Thymus (tissue), 11 donors: Measurements from ENCODE around the gene GPR176. TPM values are rescaled to one million over a fixed set of nuclear protein-coding genes. Genes with fewer than 3 reads are reported as not detected.

Experiments
- DNase-seq, 9 donors: peaks; one replicate each; pipeline ENCODE4 v3.0.0-alpha.2; 2013; ENCODE audit warnings: low spot score in 9 of 9, low read depth in 6 of 9, missing footprints in 1 of 9
- H3K27ac ChIP-seq, 2 donors: one replicate each; pipeline ENCODE4 v1.5.1; 2013; ENCODE audit warnings: control low read depth in 1 of 2, low read depth in 1 of 2, low read length in 1 of 2, mild to moderate bottlenecking in 1 of 2, moderate library complexity in 1 of 2
- H3K27me3 ChIP-seq, 2 donors: one replicate each; pipeline ENCODE4 v1.5.1; 2013; ENCODE audit warnings: low read length in 1 of 2; ENCODE audit not compliant: control insufficient read depth in 2 of 2, insufficient read depth in 1 of 2
- H3K36me3 ChIP-seq, 2 donors: one replicate each; pipeline ENCODE4 v1.5.1; 2013; ENCODE audit warnings: low read length in 1 of 2, mild to moderate bottlenecking in 1 of 2, moderate library complexity in 1 of 2; ENCODE audit not compliant: control insufficient read depth in 2 of 2, insufficient read depth in 2 of 2
- H3K4me1 ChIP-seq, 2 donors: one replicate each; pipeline ENCODE4 v1.5.1; 2013; ENCODE audit warnings: low read length in 2 of 2; ENCODE audit not compliant: control insufficient read depth in 2 of 2, insufficient read depth in 2 of 2
- H3K4me3 ChIP-seq, 2 donors: one replicate each; pipeline ENCODE4 v1.5.1; 2013; ENCODE audit warnings: low read length in 2 of 2, control low read depth in 1 of 2, mild to moderate bottlenecking in 1 of 2
- H3K9me3 ChIP-seq, 2 donors: one replicate each; pipeline ENCODE4 v1.5.1; 2013; ENCODE audit warnings: low read length in 1 of 2, mild to moderate bottlenecking in 1 of 2; ENCODE audit not compliant: control insufficient read depth in 2 of 2, insufficient read depth in 1 of 2
- WGBS: extraction: QIAGEN DNeasy Blood & Tissue Kit; methylation state at CpG from one replicate; pipeline ENCODE4 v1.1.7; 2013; 5-methylcytosine and 5-hydroxymethylcytosine counted together
- polyA plus RNA-seq: library from polyadenylated mRNA; stranded (reverse); fragments of 200-250 nt; gene quantifications from one replicate; pipeline ENCODE4 v1.2.3, GENCODE V29; 2013
- total RNA-seq: library from RNA; stranded (reverse); fragments of 120-200 nt; gene quantifications from one replicate; pipeline ENCODE4 v1.2.4, GENCODE V29; 2013
- donor health status: healthy.

Gene GPR176
- total and polyA plus RNA-seq, 2 donors, result 2.9 to 3.5 TPM

- Histone ChIP-seq H3K4me1 (no peaks in the 10 kb centered on the region), H3K27me3 (no peaks in the 10 kb centered on the region), H3K27ac (no peak overlapping the region), H3K9me3 (no peaks in the 10 kb centered on the region), H3K4me3 (no peak overlapping the region), H3K36me3 (no peaks in the 10 kb centered on the region)
- WGBS, result 99% methylated on average over 1 of the region's 1 CpG
- no peak for DNase-seq
Observed at GRCh38 chr15:39860871-39861270, 59.2 kb downstream of the GPR176 start.

DNA sequence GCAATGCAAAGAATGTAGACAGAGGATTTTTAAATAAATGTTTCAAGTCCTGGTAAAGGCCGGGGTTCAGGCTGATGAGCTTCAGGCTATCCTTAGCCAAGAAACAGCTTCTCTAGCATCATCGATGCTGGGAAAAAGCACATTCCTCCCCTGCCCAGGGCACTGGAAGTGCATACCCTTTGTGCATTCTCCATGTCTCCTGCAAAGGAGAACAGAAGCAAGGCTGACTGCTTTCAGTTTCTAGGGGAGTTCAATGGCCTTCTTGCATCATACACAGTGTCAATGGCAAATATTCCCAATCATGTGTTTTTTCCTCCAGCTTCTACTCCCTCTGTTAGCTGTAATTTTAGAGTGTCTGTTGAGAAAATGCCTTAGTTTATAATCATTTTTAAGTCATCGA, 59.9 kb downstream of the GPR176 start:
- no peak overlapping the region for H3K27ac ChIP-seq
- no peaks in the 10 kb centered on the region for H3K9me3 ChIP-seq
- no peaks in the 10 kb centered on the region for H3K36me3 ChIP-seq
- H3K4me1 ChIP-seq, result no peaks in the 10 kb centered on the region
- H3K4me3 ChIP-seq, result no peak overlapping the region
- no peaks in the 10 kb centered on the region for H3K27me3 ChIP-seq
- WGBS, result 97% methylated on average over 3 of the region's 3 CpGs
- DNase-seq, result no peak

DNA sequence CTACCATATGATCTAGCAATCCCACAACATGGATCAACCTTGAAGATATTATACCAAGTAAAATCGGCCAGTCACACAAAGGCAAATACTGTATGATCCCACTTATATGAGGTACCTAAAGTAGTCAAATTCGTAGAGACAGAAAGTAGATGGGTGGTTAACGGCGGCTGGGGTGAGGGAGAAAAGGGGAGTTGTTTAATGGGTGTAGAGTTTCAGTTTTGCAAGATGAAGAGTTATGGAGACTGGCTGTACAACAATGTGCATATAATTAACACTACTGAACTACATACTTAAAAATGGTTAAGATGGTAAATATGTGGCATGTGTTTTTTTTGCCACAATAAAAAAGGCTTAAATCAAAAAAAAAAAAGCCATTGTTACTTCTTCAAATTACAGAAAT, 60.4 kb downstream of the GPR176 start:
- WGBS, result 98% methylated on average over 4 of the region's 4 CpGs
- no peaks in the 10 kb centered on the region for H3K4me1 ChIP-seq
- no peak for DNase-seq
- H3K36me3 ChIP-seq, result no peaks in the 10 kb centered on the region
- H3K9me3 ChIP-seq, result no peaks in the 10 kb centered on the region
- H3K4me3 ChIP-seq, result no peak overlapping the region
- H3K27ac ChIP-seq, result no peak overlapping the region
- H3K27me3 ChIP-seq, result no peaks in the 10 kb centered on the region

DNA sequence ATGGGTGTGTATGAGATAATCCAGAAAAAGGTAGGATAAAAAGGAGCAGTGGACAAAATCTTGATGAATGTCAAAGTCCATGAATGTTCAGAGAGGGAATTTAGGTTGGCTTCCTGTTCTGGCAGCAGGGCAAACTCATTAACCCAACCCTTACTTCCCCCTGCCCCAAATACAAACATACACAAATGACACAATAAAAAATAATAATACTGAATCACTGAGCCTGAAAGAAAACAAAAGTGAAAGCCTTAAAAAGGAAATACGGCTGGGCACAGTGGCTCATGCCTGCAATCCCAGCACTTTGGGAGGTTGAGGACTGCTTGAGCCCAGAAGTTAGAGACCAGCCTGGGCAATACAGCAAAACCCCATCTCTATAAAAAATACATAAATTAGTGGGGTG, 62.9 kb downstream of the GPR176 start:
- no peaks in the 10 kb centered on the region for H3K9me3 ChIP-seq
- no peak overlapping the region for H3K4me3 ChIP-seq
- H3K27ac ChIP-seq, result no peak overlapping the region
- no peak for DNase-seq
- no peaks in the 10 kb centered on the region for H3K36me3 ChIP-seq
- no peaks in the 10 kb centered on the region for H3K27me3 ChIP-seq
- H3K4me1 ChIP-seq, result no peaks in the 10 kb centered on the region
- WGBS, result 97% methylated on average over 1 of the region's 1 CpG

DNA sequence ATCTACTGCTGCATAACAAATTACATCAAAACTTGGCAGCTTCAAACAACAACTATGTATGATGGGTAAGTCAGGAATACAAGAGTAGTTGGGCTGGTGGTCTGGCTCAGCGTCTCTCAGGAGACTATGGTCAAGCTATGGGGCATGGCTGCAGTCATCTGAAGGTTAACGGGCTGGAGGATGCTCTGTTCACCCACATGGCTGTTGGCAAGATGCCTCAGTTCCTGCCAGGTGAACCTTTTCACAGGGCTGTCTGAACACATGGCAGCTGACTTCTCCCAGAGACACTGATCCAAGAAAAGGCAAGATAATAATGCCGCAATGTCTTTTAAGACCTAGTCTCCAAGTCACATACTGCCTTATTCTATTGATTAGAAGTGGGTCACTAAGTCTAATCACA, 63.7 kb downstream of the GPR176 start:
- Histone ChIP-seq H3K4me1 (no peaks in the 10 kb centered on the region), H3K9me3 (no peaks in the 10 kb centered on the region), H3K27me3 (no peaks in the 10 kb centered on the region), H3K27ac (no peak overlapping the region), H3K4me3 (no peak overlapping the region), H3K36me3 (no peaks in the 10 kb centered on the region)
- 94% methylated on average over 3 of the region's 3 CpGs for WGBS
- DNase-seq, result no peak

DNA sequence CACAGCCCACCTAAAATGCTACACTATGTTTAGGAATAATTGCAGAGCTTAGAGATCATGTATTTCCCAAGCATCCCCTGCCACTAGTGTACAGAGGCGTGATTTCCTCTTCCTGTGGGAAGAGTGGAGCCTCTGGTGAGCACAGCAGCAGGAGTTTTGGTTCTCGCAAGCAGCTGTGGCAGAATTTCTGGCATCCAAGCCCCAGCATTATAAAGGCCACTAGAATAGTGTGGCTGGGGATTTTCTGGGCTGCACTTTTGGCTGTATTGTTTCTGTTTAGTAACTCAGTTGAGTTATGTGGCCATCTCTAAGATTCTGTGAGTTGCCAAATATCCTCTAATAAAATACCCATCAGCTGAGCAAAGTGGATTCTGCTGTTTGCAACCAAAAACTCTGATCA, 64.7 kb downstream of the GPR176 start:
- Histone ChIP-seq H3K4me1 (no peaks in the 10 kb centered on the region), H3K4me3 (no peak overlapping the region), H3K9me3 (no peaks in the 10 kb centered on the region), H3K27me3 (no peaks in the 10 kb centered on the region), H3K36me3 (no peaks in the 10 kb centered on the region), H3K27ac (no peak overlapping the region)
- WGBS, result 84% methylated on average over 2 of the region's 2 CpGs
- DNase-seq, result no peak

DNA sequence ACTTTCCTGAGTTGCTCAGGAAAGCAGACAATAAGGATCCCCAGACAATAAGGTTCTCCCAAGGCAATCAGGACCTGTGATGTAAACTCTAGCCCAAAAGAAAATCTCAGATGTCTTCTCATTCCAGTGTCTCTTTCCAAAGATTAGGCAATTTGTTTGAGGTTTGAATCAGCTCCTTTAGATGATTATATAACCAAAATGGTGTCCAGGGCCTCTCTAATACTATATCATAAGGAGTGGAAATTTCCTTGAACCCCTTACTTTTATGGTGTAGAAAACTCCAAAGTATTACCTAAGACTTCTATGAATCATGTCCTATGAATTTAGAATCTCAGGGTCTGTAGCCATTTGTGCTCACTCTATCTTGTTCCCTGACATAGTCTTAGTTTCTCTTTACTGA, 65.9 kb downstream of the GPR176 start:
- no peak for DNase-seq
- no peak overlapping the region for H3K4me3 ChIP-seq
- no peaks in the 10 kb centered on the region for H3K36me3 ChIP-seq
- H3K4me1 ChIP-seq, result no peaks in the 10 kb centered on the region
- no peaks in the 10 kb centered on the region for H3K27me3 ChIP-seq
- no peak overlapping the region for H3K27ac ChIP-seq
- no peaks in the 10 kb centered on the region for H3K9me3 ChIP-seq

GRCh38 chr15:39852250-39852649, 67.8 kb downstream of the GPR176 start:
- no peak for DNase-seq
- Histone ChIP-seq H3K27ac (no peak overlapping the region), H3K4me1 (no peaks in the 10 kb centered on the region), H3K27me3 (no peaks in the 10 kb centered on the region), H3K36me3 (no peaks in the 10 kb centered on the region), H3K4me3 (no peak overlapping the region), H3K9me3 (no peaks in the 10 kb centered on the region)
- 88% methylated on average over 1 of the region's 1 CpG for WGBS

DNA sequence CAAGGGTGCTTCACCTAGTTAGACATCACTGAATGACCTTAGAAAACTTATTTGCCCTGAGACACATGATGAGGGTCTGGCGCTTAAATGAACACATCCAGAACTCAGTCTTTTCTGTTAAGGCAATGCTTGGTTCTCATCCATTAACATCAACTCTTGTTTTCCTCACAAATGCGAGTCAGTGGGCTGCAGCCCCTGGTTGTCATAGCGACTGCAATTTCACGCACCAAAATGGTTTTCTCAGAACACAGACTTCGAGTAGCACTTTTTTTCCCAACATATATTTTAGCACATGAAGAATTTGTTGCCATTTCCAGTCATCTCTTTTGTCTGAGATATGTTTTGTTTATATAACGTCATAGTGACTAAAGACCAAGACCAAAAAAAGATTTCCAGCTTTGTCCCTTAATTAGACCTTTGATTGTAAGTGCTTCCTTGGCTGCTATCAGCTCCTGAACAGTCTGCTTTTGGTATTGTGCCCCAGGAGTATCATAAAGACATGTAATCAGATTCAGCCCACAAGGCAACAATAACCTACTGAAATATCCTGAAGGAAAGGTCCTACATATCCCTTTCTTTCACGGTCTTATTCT, 68.5 kb downstream of the GPR176 start:
- Histone ChIP-seq H3K27ac (no peak overlapping the region), H3K9me3 (no peaks in the 10 kb centered on the region), H3K36me3 (no peaks in the 10 kb centered on the region), H3K27me3 (no peaks in the 10 kb centered on the region), H3K4me3 (no peak overlapping the region), H3K4me1 (no peaks in the 10 kb centered on the region)
- no peak for DNase-seq
- WGBS, result 72% methylated on average over 7 of the region's 7 CpGs

- no peaks in the 10 kb centered on the region for H3K4me1 ChIP-seq
- DNase-seq, result no peak
- no peaks in the 10 kb centered on the region for H3K9me3 ChIP-seq
- no peak overlapping the region for H3K4me3 ChIP-seq
- WGBS, result 95% methylated on average over 1 of the region's 1 CpG
- H3K27ac ChIP-seq, result no peak overlapping the region
- H3K36me3 ChIP-seq, result no peaks in the 10 kb centered on the region
- no peaks in the 10 kb centered on the region for H3K27me3 ChIP-seq
Observed at GRCh38 chr15:39850436-39850835, 69.6 kb downstream of the GPR176 start.
